Measurements from ENCODE around the gene CREB5. TPM values are rescaled to one million over a fixed set of nuclear protein-coding genes. Genes with fewer than 3 reads are reported as not detected.
"Not testable (repeated sequence)": the region's sequence is repeated elsewhere in the genome, so short reads cannot be mapped to it uniquely, and the experiment has no call there.

CREB5 gene
- total RNA-seq, 1 donor from 2014 or later: 43.1 TPM

DNA sequence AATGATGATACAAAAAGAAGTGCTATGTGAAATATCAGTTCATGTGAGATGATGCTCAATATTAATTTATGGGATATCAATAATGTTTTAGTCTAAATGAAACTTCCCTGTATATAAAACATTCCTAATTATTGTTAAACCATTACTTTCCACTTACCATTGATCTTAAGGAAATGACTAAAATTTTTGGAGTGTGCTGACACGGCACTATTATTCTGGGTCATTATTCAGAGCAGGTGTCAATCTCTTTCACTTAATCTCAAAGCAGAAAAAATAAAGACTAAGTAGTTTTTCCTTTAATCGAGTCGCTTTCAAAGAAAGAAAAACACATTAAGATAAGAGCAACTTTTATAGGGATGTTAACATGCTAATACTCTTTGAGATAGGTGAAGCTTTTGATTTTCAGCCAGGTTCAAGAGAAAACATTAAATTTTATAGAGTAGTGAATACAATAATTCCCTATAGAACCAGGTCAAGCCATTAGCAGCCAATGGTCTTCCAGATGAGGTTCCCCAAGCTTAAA, 11.4 kb upstream of the CREB5 start:
- intact Hi-C loops (cut with DNase I): no loop called here
- no peak for DNase-seq (ENCODE audit: low spot score)

DNA sequence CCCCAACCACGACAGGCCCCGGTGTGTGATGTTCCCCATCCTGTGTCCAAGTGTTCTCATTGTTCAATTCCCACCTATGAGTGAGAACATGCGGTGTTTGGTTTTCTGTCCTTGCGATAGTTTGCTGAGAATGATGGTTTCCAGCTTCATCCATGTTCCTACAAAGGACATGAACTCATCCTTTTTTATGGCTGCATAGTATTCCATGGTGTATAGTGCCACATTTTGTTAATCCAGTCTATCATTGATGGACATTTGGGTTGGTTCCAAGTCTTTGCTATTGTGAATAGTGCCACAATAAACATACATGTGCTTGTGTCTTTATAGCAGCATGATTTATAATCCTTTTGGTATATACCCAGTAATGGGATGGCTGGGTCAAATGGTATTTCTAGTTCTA, 10.8 kb upstream of the CREB5 start:
- intact Hi-C loops (cut with DNase I); DNase-seq (ENCODE audit: low spot score): not testable (repeated sequence)

DNA sequence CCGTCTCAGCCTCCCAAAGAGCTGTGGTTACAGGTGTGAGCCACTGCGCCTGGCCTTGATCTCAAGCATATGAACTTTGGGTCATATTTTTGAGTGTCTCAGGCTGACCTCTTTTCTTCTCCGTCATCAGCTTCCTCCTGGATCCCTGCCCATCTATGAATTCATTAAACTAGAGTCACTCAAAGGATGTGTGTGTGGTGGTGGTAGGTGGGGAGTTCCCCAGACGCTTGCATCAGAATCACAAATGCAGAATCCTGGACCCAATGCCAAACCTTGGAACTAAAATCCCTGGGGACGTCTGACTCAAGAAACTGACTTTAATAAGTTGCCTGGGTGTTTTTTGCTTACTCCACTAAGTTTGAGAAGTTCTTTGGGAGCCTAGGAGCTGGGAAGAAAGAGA, 6.7 kb upstream of the CREB5 start:
- intact Hi-C loops (cut with DNase I): loop anchor here (5.0 kb wide), 1 partner anchor 127 kb away; no protein-coding TSS in a partner anchor
- DNase-seq (ENCODE audit: low spot score): no peak

DNA sequence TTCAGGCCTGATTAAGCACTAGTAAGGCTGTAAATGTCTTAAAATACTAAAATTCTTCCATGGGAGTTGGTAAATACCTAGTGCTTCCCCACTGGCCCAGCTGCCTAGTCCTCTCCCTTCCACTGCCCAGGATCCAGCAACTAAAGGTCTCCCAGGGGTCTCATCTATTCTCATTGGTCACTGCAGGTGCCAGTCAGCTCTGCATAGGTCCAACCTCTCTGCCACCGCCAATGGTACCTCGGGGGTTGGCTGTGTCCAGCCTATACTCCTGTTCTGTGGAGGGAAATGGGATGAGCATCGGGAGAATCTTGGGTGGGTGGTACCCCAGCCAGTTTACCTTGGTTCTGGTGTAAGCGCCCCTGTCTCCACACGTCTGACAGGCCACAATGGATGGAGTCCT, 6.1 kb upstream of the CREB5 start:
- intact Hi-C loops (cut with DNase I): loop anchor here (5.0 kb wide), 1 partner anchor 126 kb away; no protein-coding TSS in a partner anchor
- DNase-seq (ENCODE audit: low spot score): no peak

DNA sequence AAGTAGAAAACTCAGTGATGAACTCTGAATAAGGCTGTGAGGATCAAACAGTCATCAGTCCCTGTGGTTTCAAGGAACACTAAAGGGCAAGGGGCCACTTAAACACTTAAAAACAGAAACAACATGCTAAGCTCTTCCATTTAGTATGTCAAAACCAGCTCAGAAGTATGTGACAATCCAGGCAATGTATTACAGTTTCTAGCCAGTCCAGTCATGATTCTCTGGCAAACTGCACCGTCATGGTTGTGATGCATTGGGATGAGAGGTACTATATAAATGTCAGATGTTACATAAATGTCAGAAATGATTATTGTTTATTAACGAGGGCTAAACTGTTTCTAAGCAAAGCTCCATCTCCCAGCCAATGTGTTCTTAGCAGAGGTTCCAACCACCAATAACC, 4.7 kb upstream of the CREB5 start:
- no peak for DNase-seq (ENCODE audit: low spot score)
- intact Hi-C loops (cut with DNase I): loop anchor here (2.0 to 5.0 kb wide), 2 partner anchors 125 to 279 kb away; no protein-coding TSS in a partner anchor

DNA sequence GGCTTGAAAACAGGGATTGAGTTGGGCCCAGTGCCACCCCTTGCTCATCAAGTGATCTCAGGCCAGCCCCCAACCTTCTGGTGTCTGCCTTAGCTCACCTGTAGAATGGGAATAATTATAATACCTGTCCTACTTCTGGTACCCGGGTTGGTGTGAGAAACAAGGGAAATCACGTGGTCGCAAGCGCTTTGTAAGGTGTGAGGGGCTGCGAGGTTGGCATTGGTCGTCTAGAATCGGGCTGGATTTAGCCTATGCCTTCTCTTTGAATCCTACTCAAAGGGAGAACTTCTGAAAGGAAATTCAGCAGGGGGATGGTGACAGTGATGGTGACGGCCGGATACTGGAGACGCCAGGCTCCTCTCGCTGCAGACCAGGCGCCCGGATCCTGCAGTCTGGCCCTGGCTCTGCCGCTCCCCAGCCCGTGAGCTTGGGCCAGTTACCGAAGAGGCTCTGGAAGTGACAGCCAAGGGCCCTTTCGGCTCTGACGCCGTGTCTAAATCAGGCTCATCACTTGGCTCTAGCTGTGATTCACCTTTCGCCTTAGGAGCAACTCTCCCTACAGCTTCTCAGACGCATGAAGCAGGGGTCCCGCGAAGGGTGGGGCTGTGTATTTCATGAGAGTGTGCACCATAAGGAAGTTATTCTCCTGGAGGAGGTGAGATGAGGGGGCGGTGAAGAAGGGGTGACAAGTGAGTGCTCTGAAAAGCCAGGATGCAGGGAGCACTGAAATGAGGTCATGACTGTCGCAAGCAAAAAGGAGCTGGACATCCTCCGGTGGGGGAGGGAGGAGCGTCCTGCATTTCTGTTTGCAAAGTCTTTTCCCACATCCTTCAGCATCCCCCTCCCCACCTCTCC, 4.0 kb upstream of the CREB5 start:
- no peak for DNase-seq (ENCODE audit: low spot score)
- intact Hi-C loops (cut with DNase I): loop anchor here (2.0 to 5.0 kb wide), 2 partner anchors 124 to 278 kb away; no protein-coding TSS in a partner anchor

DNA sequence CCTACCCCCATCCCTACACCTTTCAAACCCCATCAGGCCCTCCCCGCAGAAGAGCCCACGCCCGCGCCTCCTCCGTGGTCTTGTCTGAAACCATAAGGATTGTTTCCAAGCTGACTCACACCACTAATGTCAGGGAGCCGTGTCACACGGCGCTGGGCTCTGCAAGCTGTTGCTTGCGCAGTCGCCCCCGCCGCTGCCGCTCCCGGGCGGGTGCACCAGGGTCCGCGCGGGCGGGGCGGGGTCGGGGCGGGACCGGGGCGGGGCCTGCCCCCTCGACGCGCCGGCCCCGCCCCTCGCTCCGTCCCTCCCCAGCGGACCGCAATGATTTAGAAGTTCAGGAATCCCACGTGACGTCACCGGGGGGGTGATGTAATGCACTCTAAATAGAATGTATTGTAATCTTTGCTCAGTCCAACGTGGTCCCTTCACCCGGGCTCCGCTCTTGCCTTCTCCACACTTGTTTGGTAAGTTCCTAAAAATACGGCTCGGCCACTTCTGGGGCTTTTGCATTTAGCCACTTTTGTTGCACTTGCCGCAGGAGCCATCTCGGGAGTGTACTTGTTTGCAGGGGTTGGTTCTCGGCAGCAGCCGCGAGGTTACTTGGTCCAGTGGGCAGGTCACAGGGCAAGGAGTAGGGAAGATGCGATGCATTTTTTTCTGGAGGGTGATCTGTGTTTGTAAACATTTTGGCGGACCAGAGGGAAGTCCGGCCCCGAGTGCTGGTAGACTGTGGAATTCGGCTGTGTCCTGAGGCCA, 3.2 kb upstream of the CREB5 start:
- DNase-seq (ENCODE audit: low spot score): peak; percentile 96
- intact Hi-C loops (cut with DNase I): loop anchor here (2.0 to 5.0 kb wide), 2 partner anchors 123 to 278 kb away; no protein-coding TSS in a partner anchor

DNA sequence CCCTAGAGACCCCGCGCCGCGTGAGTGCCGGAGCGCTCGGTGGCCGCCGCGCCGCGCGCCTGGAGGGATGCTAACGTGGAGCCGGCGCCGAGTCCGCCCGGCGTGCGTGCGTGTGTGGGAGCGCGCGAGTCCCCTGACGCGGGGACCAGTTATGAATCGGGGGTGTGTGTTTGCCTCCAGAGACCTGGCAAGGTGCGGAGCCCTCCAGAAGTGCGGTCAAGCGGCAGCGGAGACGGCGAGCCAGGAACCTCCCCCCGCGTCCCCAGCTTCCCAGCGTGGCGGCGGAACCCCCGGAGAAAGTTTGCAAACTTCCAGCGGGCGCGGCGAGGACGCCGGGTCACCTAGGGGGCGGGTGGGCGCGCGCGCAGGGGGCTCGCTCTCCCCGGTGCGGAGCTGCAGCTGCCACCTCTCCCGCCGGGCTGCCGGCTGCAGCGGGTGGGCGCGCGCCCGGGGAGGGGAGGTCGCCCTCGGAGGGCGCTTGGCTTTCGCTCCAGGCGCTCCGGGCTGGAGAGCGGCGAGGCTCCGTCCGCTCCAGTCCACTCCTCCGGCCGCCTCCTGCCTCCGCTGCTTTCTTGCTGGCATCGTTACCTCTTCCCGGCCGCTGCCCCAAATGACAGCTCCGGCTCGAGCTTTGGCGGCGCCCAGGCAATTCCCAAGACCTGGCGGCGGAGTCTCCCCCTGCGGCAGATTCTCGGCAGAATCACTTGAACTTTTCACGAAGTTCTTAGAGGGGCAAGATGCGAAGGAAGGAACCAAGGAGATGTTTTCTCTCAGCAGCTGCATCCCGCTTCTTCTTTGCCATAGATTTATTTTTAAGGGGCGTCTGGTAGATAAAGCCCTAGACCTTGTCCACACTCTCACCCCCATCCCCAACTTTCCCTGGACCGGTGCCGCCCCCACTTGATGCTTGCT, 2.3 kb upstream of the CREB5 start:
- peak; percentile 77 for DNase-seq (ENCODE audit: low spot score)
- intact Hi-C loops (cut with DNase I): loop anchor here (2.0 to 5.0 kb wide), 4 partner anchors 122 to 442 kb away; no protein-coding TSS in a partner anchor

DNA sequence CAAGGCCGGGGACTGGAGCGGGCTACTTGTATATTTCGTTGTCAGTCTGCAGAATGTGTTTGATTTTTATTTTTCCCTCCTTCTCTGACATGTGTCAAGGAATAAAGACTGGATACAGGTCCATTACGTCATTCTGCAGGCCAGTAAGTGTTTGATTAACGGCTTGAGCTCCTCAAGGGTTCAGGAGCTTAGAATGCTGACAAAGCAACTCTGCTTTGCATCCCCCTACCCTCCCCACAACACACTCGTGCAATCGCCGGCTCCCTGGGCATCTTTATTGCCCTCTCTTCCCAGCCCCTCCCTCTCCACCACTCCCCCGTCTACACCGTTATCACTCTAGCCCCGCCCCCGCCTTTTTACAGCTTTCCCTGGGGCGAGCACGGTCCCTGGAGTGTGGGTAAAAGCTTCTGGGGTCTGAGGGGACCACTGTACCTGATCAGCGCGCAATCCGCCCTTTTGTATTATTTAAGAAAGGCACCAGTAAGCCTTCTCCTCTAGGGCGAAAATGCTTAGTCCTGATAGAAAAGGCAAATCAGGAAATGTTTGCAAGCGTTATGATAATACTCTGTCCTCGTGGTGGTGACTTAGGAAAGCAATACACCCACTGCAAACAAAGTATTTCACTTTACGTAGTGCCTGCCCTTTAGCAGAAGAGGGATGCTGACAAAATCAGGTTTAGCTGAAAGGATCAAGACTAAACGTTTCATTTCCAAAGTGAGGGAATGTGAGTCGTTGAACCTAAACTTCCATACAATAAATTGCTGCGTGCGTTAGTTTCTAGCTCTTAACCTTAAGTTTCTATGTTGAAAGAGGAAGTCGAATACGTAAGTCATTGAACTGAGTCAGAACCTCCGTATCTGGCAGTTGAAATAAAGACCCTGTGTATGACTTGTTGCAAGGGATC, 1.4 kb upstream of the CREB5 start:
- intact Hi-C loops (cut with DNase I): loop anchor here (5.0 kb wide), 2 partner anchors 211 to 441 kb away; no protein-coding TSS in a partner anchor
- peak; percentile 83 for DNase-seq (ENCODE audit: low spot score)

DNA sequence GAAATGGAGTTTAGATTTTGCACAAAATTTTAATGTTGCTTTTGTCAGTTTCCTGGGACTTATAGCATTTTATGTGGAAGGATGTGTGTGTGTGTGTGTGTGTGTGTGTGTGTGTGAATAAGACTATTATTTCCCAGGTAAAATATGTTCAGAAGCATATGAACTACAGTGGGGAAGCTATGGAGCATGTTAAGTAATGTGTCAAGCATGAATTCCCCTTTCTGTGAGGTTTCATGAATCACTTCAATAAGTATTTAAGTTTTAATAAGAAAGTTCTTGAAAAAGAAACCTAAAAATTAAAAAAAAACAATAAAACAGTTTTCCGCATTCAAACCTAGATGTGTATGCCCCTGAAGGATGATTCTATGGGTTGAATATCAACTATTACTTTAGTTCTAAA, 693 bp downstream of the CREB5 start:
- intact Hi-C loops (cut with DNase I): loop anchor here (5.0 kb wide), 2 partner anchors 209 to 439 kb away; no protein-coding TSS in a partner anchor
- no peak for DNase-seq (ENCODE audit: low spot score)

DNA sequence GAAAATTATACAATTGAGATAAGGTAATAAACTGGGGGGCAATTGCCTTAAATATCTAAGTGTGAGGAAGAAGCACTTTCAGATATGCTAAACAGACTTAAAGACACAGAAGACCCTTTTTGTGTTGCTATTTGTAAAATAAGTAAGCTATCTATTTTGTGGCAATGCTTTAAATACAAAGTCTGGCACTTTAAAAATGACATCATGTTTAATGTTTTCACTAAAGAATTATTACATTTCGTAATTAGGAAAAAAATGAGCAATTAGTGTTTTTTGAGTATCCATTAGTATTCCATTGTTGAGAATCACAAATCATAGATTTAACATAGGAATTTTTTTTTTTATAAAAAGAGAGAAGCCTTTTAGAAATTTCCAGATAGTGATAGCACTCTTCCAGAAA, 2.1 kb downstream of the CREB5 start:
- DNase-seq (ENCODE audit: low spot score): no peak
- intact Hi-C loops (cut with DNase I): loop anchor here (5.0 kb wide), 2 partner anchors 208 to 438 kb away; no protein-coding TSS in a partner anchor

DNA sequence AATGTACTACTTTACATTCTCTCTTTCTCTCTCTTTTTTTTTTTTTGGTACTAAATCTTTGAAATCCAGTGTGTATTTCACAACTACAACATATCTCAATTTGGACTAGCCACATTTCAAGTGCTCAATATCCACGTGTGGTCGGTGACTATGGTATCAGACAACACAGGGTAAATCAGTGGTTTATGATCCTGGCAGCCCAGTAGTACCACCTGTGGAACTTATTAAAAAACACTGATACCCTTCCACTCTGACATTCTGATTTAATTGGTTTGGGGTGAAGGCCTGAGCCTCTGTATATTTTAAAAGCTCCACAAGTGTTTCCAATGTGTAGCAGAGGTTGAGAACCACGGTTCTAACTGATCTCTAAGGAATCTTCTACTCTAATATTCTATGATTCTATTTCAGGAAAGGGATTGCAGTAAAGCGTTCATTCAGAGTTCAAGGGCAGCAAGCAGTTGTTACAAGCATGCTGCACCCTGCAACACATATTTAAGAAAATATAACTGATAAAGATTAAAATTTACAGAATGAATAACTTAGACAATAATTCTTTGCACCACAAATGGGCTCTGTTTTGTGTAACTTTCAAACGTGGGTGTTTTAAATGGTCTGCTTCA, 5.1 kb downstream of the CREB5 start:
- intact Hi-C loops (cut with DNase I): no loop called here
- DNase-seq (ENCODE audit: low spot score): no peak

DNA sequence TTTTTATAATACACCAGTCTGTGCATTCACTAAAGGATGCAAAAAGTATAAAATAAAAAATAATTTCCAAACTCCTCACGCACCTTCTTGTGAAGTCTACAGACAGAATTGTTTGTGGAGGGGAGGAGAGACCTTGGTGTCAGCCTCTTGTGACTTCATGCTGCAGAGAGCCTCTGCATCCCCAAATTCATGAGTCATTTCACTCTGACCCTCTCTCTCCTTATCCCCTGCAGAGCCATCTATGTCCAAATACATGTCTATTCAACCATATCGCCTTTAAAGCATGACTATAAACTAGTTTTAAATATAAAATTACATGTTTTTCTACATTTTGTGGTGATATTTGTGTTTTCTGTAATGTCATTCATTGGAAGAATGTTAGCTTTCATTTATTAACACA, 6.0 kb downstream of the CREB5 start:
- intact Hi-C loops (cut with DNase I): no loop called here
- no peak for DNase-seq (ENCODE audit: low spot score)

DNA sequence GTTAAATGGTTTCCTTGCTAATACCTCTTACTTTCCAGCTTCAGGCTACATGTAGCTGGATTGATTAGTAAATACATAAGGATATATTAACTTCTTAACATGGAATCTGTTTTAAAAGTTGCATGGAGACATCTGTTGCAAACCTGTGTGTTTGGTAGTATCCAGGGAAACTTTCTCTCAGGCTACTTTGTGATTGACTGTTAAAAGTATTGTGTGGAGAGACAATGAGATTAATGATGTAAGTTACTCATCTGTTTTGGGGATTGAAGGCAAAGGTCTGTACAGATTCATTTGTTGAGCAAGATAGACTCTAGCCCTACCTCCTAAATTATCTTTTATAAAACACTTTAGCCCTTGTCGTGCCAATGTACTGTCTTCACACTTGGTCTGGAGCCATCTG, 6.6 kb downstream of the CREB5 start:
- no peak for DNase-seq (ENCODE audit: low spot score)
- intact Hi-C loops (cut with DNase I): no loop called here

DNA sequence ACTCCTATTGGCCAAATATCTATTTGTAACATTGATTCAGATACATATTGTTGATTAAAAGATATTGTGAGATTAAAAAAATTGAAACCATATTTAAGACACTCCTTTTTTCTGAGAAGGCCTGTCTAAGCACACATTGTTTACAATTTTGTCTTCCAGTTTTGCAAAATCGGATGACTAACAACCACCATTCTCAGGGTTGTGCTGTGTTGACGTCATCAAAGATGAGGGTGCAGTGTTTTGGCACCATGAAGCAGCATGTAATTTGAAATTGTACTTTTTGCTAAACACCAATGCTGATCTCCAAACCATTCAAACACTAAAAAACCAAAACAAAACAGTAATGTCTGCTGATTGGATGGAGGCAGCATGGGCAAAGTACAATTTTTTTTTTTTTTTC, 7.4 kb downstream of the CREB5 start:
- intact Hi-C loops (cut with DNase I): no loop called here
- no peak for DNase-seq (ENCODE audit: low spot score)

DNA sequence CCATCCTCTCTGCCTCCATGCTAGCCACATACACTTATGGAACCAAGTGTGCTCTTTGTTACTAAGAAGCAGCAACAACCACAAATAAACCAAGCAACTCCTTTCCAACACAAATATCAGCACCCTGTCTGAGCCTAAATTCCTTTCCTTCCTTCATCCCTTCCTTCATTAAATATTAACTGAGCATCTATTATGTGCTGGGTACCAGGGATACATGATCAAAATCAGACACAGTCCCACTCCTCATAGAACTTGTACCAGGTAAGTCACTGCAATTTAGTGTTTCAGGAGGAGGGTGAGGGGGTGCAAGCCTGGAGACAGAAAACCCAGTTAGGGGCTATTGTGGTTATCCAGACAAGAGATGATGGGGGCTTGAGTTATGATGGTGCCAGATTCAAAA, 10.8 kb downstream of the CREB5 start:
- no peak for DNase-seq (ENCODE audit: low spot score)
- intact Hi-C loops (cut with DNase I): no loop called here

DNA sequence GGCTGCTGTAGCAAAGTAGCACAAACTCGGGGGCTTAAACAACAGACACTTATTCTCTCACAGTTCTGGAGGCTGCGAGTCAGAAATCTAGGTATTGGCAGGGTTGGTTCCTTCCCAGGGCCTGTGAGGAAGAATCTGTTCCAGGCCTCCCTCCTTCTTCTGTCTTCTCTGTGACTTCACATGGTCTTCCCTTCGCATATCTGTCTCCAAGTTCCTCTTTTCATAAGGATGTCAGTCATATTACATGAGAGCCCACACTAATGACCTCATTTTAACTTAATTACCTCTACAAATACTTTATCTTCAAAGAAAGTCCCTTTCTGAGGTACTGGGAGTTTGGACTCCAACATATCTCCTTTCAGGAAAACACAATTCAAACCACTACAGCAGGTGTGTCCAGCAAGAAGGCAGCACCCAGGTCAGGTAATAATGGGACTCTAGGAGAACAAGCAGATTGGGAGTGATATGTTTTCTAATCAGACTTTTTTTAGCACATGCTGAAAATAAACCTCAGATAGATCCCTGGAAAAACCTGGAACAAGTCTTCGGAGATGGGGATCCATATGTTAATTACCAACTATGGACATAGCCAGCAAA, 11.7 kb downstream of the CREB5 start:
- DNase-seq (ENCODE audit: low spot score): no peak
- intact Hi-C loops (cut with DNase I): no loop called here
